HepG2 (cell line): ENCODE measurements around the gene ATOH8. TPM values are rescaled to one million over a fixed set of nuclear protein-coding genes. Genes with fewer than 3 reads are reported as not detected.

Experiments used
- DZIP1 ChIP-seq: sonication (generic); formaldehyde crosslinking; IDR thresholded peaks from 2 replicates; pipeline ENCODE4 v1.5.0; 2020; ENCODE audit warnings: mild to moderate bottlenecking, missing genetic modification reagents
- GATAD2A ChIP-seq: IDR thresholded peaks from 2 replicates; pipeline ENCODE4 v1.6.1; 2016
- GMEB2 ChIP-seq: IDR thresholded peaks from 2 replicates; pipeline ENCODE4 v1.6.1; 2016; ENCODE audit warnings: missing biosample characterization, missing genetic modification reagents, low read depth
- GTF3A ChIP-seq: sonication (generic); formaldehyde crosslinking; conservative IDR thresholded peaks from 2 replicates; pipeline ENCODE4 v1.4.0; 2020; ENCODE audit warnings: mild to moderate bottlenecking, missing genetic modification reagents
- KDM6A ChIP-seq: IDR thresholded peaks from 2 replicates; pipeline ENCODE4 v1.6.1; 2016; ENCODE audit warnings: low read depth
- MATR3 ChIP-seq: sonication (generic); formaldehyde crosslinking; IDR thresholded peaks from 2 replicates; pipeline ENCODE4 v1.4.0; 2020; ENCODE audit warnings: missing genetic modification reagents
- MIER3 ChIP-seq: IDR thresholded peaks from 2 replicates; pipeline ENCODE4 v1.6.1; 2016; ENCODE audit warnings: missing compliant biosample characterization, borderline replicate concordance
- NONO ChIP-seq, 2 experiments: fragments of 450-650 bp in 1 of 2; sonication (generic) in 1 of 2; formaldehyde crosslinking in 1 of 2; IDR thresholded peaks in 1 of 2; conservative IDR thresholded peaks in 1 of 2; 2 replicates each; pipeline versions ENCODE4 v1.6.1 to v1.8.0; 2017 to 2022; ENCODE audit warnings: mild to moderate bottlenecking in 1 of 2, missing genetic modification reagents in 1 of 2, moderate library complexity in 1 of 2
- PHF20 ChIP-seq: sonication (generic); formaldehyde crosslinking; IDR thresholded peaks from 2 replicates; pipeline ENCODE4 v1.5.0; 2020; ENCODE audit warnings: mild to moderate bottlenecking, missing genetic modification reagents
- RERE ChIP-seq: IDR thresholded peaks from 2 replicates; pipeline ENCODE4 v1.6.1; 2016; ENCODE audit warnings: low read depth, missing genetic modification reagents, missing compliant biosample characterization
- SKIL ChIP-seq: sonication (generic); formaldehyde crosslinking; IDR thresholded peaks from 2 replicates; pipeline ENCODE4 v1.8.0; 2022; ENCODE audit warnings: missing genetic modification reagents, mild to moderate bottlenecking, moderate library complexity, borderline replicate concordance
- STAT5B ChIP-seq: sonication (generic); formaldehyde crosslinking; IDR thresholded peaks from 2 replicates; pipeline ENCODE4 v1.4.0; 2020; ENCODE audit warnings: missing genetic modification reagents
- SUZ12 ChIP-seq: fragments of 150-350 bp; IDR thresholded peaks from 2 replicates; pipeline ENCODE4 v1.6.1; 2014; ENCODE audit warnings: low read depth, low read length
- ZBTB20 ChIP-seq: sonication (generic); formaldehyde crosslinking; IDR thresholded peaks from 2 replicates; pipeline ENCODE4 v1.8.1; 2023; ENCODE audit warnings: missing genetic modification reagents, low read depth, mild to moderate bottlenecking, borderline replicate concordance
- ZMYM2 ChIP-seq: sonication (generic); formaldehyde crosslinking; IDR thresholded peaks from 2 replicates; pipeline ENCODE4 v1.8.0; 2022; ENCODE audit warnings: mild to moderate bottlenecking, missing genetic modification reagents
- ZNF256 ChIP-seq: sonication (generic); formaldehyde crosslinking; conservative IDR thresholded peaks from 2 replicates; pipeline ENCODE4 v1.4.0; 2020; ENCODE audit warnings: missing genetic modification reagents
- ZNF460 ChIP-seq: sonication (generic); formaldehyde crosslinking; IDR thresholded peaks from 2 replicates; pipeline ENCODE4 v1.5.1; 2020; ENCODE audit warnings: missing genetic modification reagents, mild to moderate bottlenecking, borderline replicate concordance
- ZNF557 ChIP-seq: sonication (generic); formaldehyde crosslinking; IDR thresholded peaks from 2 replicates; pipeline ENCODE4 v1.4.0; 2020; ENCODE audit warnings: missing genetic modification reagents
- ZNF674 ChIP-seq: sonication (generic); formaldehyde crosslinking; IDR thresholded peaks from 2 replicates; pipeline ENCODE4 v1.5.0; 2020; ENCODE audit warnings: low read depth, mild to moderate bottlenecking, missing genetic modification reagents
- polyA plus RNA-seq, 8 experiments: library from polyadenylated mRNA; depleted of rRNA in 3 of 8; stranded (reverse) in 7 of 8; unstranded in 1 of 8; fragments of >200 nt; fragmentation: Illumina TruSeq in 4 of 8; extraction: Trizol in 4 of 8; gene quantifications; 2 replicates each; pipeline versions ENCODE4 v1.2.1 to v1.2.3, GENCODE V29; 2011 to 2016; ENCODE audit warnings: low read depth in 4 of 8, missing spikeins in 1 of 8, mixed read lengths in 1 of 8; ENCODE audit not compliant: insufficient read depth in 1 of 8
- total RNA-seq, 5 experiments: library from RNA; depleted of rRNA; stranded (reverse); fragments of >200 nt; fragmentation: Illumina TruSeq; extraction: Trizol; gene quantifications; 2 replicates each; pipeline ENCODE4 v1.2.3, GENCODE V29; 2016; ENCODE audit warnings: low read depth in 1 of 5

ATOH8 gene
- total and polyA plus RNA-seq, 2 of the 13 experiments (the other 11 are each of a cell fraction or from before 2014, with no cell fraction given) = 0.13 to 0.61 TPM

- TF ChIP-seq MIER3 (CRISPR knock-in tag) (no peak), STAT5B (CRISPR knock-in tag) (no peak), GMEB2 (CRISPR knock-in tag) (no peak), ZNF674 (CRISPR knock-in tag) (no peak), MATR3 (no peak), ZBTB20 (CRISPR knock-in tag) (no peak), GATAD2A (CRISPR knock-in tag) (peak; percentile 47), GTF3A (CRISPR knock-in tag) (0 out of 2 replicates have a peak, but pooled peaks have one; percentile 10), ZNF557 (CRISPR knock-in tag) (no peak), NONO (IDR thresholded peaks at IDR 0.05) (no peak), NONO (CRISPR knock-in tag; conservative IDR thresholded peaks at IDR 0.05) (no peak), RERE (CRISPR knock-in tag) (no peak), ZMYM2 (CRISPR knock-in tag) (no peak), ZNF256 (CRISPR knock-in tag) (no peak), DZIP1 (no peak), SKIL (no peak), PHF20 (CRISPR knock-in tag) (no peak), SUZ12 (no peak), ZNF460 (CRISPR knock-in tag) (no peak), KDM6A (CRISPR knock-in tag) (no peak)
Measured at GRCh38 chr2:85741833-85742455, 11.8 kb upstream of the ATOH8 start (continued).
